ENCODE measurements around the gene TMEM184B. TPM values are rescaled to one million over a fixed set of nuclear protein-coding genes. Genes with fewer than 3 reads are reported as not detected.

Gene TMEM184B
- polyA plus RNA-seq, 1 donor (not counting 4 experiments of a cell fraction or from before 2014, with no cell fraction given), result 18.8 TPM

- Histone ChIP-seq H3K36me3 (ENCODE audit: control insufficient read depth in 2 of 2, extremely low read depth in 1 of 2, insufficient read depth in 2 of 2, low read length in 2 of 2) (peaks cover 38 to 50% of the 10 kb centered on the region in 2 experiments), H3K27ac (ENCODE audit: control insufficient read depth, insufficient read depth, low read length) (no peak overlapping the region), H3K4me3 (ENCODE audit: control insufficient read depth in 2 of 3, extremely low read depth in 1 of 3, insufficient read depth in 2 of 3, low read depth in 1 of 3, low read length in 3 of 3) (no peak overlapping the region), H3K9me3 (ENCODE audit: control insufficient read depth, low read depth, low read length) (no peaks in the 10 kb centered on the region), H3K4me2 (ENCODE audit: control insufficient read depth, extremely low read depth, insufficient read depth, low read depth, low read length) (no peak overlapping the region), H3K27me3 (ENCODE audit: control insufficient read depth, extremely low read depth, insufficient read depth, low read length) (no peaks in the 10 kb centered on the region), H3K79me2 (ENCODE audit: control insufficient read depth, insufficient read depth, low read length) (peaks cover 80% of the 10 kb centered on the region), H4K20me1 (ENCODE audit: control insufficient read depth, extremely low read depth, insufficient read depth, low read length) (peaks cover 33% of the 10 kb centered on the region), H2AFZ (ENCODE audit: control insufficient read depth, low read length) (no peak overlapping the region), H3K9ac (ENCODE audit: control insufficient read depth, extremely low read depth, insufficient read depth, low read length) (no peak overlapping the region), H3K4me1 (ENCODE audit: control insufficient read depth, extremely low read depth, insufficient read depth, low read length) (peaks cover 62% of the 10 kb centered on the region), H3K9me1 (ENCODE audit: control insufficient read depth, extremely low read depth, insufficient read depth, low read length) (peaks cover 5% of the 10 kb centered on the region)
- TF ChIP-seq EZH2 (IDR thresholded peaks at IDR 0.05; ENCODE audit: low read length), result no peak
- TF ChIP-seq, protein P1, sequence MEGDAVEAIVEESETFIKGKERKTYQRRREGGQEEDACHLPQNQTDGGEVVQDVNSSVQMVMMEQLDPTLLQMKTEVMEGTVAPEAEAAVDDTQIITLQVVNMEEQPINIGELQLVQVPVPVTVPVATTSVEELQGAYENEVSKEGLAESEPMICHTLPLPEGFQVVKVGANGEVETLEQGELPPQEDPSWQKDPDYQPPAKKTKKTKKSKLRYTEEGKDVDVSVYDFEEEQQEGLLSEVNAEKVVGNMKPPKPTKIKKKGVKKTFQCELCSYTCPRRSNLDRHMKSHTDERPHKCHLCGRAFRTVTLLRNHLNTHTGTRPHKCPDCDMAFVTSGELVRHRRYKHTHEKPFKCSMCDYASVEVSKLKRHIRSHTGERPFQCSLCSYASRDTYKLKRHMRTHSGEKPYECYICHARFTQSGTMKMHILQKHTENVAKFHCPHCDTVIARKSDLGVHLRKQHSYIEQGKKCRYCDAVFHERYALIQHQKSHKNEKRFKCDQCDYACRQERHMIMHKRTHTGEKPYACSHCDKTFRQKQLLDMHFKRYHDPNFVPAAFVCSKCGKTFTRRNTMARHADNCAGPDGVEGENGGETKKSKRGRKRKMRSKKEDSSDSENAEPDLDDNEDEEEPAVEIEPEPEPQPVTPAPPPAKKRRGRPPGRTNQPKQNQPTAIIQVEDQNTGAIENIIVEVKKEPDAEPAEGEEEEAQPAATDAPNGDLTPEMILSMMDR (optimal IDR thresholded peaks at IDR 0.05 in 1 of 3, IDR thresholded peaks at IDR 0.05 in 1 of 3, conservative IDR thresholded peaks at IDR 0.05 in 1 of 3; ENCODE audit: extremely low read depth in 1 of 3, insufficient read depth in 2 of 3, low read length in 3 of 3), result no peak
- FAIRE-seq (no peak), DNase-seq (ENCODE audit: low read depth, low spot score) (no peak)
- dilution Hi-C loops (cut with MboI; ENCODE audit: extremely low pct_ligation_motif_present, low sequenced_read_pairs), result no loop called here
Observed at GRCh38 chr22:38302906-38303305, 30.1 kb upstream of the TMEM184B start.

DNA sequence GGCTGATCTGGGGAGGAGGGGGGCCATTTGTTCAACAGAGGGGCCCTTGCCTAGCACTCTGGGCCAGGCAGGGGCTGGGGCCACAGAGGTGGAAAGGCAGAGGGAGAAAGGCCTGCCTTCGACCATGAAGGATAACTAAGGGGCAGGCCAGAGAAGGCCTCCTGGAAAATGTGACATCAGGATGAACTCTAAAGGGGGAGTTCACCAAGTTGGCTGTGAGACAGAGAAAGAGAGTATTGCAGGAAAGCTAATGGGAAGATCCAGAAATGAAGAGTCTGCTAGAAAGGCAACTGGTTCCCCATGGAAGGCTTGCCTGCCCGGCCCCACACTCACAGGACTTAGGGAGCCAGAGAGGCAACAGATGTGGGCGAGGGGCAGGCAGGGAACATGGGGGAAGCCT is 28.1 kb upstream of the TMEM184B start:
- H3K4me3 ChIP-seq (ENCODE audit: control insufficient read depth in 2 of 3, extremely low read depth in 1 of 3, insufficient read depth in 2 of 3, low read depth in 1 of 3, low read length in 3 of 3), result no peak overlapping the region
- H3K9ac ChIP-seq (ENCODE audit: control insufficient read depth, extremely low read depth, insufficient read depth, low read length), result peak overlapping the region; percentile 36
- no peak for DNase-seq (ENCODE audit: low read depth, low spot score)
- FAIRE-seq, result no peak
- peaks cover 44% of the 10 kb centered on the region for H3K4me1 ChIP-seq (ENCODE audit: control insufficient read depth, extremely low read depth, insufficient read depth, low read length)
- no peaks in the 10 kb centered on the region for H3K9me3 ChIP-seq (ENCODE audit: control insufficient read depth, low read depth, low read length)
- H3K36me3 ChIP-seq (ENCODE audit: control insufficient read depth in 2 of 2, extremely low read depth in 1 of 2, insufficient read depth in 2 of 2, low read length in 2 of 2), result peaks cover 50 to 64% of the 10 kb centered on the region in 2 experiments
- peak overlapping the region; percentile 77 for H3K27ac ChIP-seq (ENCODE audit: control insufficient read depth, insufficient read depth, low read length)
- peaks cover 76% of the 10 kb centered on the region for H3K79me2 ChIP-seq (ENCODE audit: control insufficient read depth, insufficient read depth, low read length)
- H3K9me1 ChIP-seq (ENCODE audit: control insufficient read depth, extremely low read depth, insufficient read depth, low read length), result peaks cover 2% of the 10 kb centered on the region
- H3K27me3 ChIP-seq (ENCODE audit: control insufficient read depth, extremely low read depth, insufficient read depth, low read length), result no peaks in the 10 kb centered on the region
- dilution Hi-C loops (cut with MboI; ENCODE audit: extremely low pct_ligation_motif_present, low sequenced_read_pairs), result no loop called here
- TF ChIP-seq, protein P1 (optimal IDR thresholded peaks at IDR 0.05 in 1 of 3, IDR thresholded peaks at IDR 0.05 in 1 of 3, conservative IDR thresholded peaks at IDR 0.05 in 1 of 3; ENCODE audit: extremely low read depth in 1 of 3, insufficient read depth in 2 of 3, low read length in 3 of 3), result no peak
- TF ChIP-seq EZH2 (IDR thresholded peaks at IDR 0.05; ENCODE audit: low read length), result no peak
- no peak overlapping the region for H2AFZ ChIP-seq (ENCODE audit: control insufficient read depth, low read length)
- no peak overlapping the region for H3K4me2 ChIP-seq (ENCODE audit: control insufficient read depth, extremely low read depth, insufficient read depth, low read depth, low read length)
- H4K20me1 ChIP-seq (ENCODE audit: control insufficient read depth, extremely low read depth, insufficient read depth, low read length), result peaks cover 26% of the 10 kb centered on the region

Measured in keratinocyte (primary cell).